MM.1S (cell line): ENCODE data around the gene XCL2.

Experiments used
- EZH2 ChIP-seq: fragments of 300-600 bp; sonication (generic); optimal IDR thresholded peaks from 2 replicates; pipeline ENCODE3; 2017; ENCODE audit warnings: low read depth, mild to moderate bottlenecking, antibody characterized with exemption, low read length, mixed read lengths
- EZH2phosphoT487 ChIP-seq: fragments of 300-600 bp; sonication (generic); IDR thresholded peaks from 2 replicates; pipeline ENCODE4 v1.6.1; 2018; ENCODE audit warnings: antibody characterized with exemption, low read length
- TF ChIP-seq, protein P1 (sequence below): fragments of 300-600 bp; sonication (generic); IDR thresholded peaks from 2 replicates; pipeline ENCODE4 v1.5.1; 2016; ENCODE audit warnings: antibody characterized with exemption, low read length, mixed read lengths

DNA sequence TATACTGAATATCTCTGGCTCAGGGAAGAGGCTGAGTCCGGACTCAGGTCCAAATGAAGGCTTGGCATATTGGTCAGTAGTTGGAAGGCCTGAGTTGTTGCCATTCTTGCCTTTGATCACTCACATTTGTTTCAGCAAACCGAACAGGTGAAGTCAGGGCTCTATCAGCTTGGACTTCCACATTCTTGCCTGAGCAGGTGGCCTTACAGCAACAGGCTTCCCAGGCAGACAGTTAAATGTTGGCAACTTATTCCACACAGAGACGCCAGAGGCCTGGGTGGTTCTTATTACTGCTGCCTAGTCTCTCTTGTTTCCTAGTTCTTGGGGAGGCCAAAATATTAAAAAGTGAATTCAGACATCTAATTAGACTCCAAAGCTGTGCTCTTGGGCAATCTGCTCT is 36.6 kb downstream of the XCL2 start:
- TF ChIP-seq, protein P1, sequence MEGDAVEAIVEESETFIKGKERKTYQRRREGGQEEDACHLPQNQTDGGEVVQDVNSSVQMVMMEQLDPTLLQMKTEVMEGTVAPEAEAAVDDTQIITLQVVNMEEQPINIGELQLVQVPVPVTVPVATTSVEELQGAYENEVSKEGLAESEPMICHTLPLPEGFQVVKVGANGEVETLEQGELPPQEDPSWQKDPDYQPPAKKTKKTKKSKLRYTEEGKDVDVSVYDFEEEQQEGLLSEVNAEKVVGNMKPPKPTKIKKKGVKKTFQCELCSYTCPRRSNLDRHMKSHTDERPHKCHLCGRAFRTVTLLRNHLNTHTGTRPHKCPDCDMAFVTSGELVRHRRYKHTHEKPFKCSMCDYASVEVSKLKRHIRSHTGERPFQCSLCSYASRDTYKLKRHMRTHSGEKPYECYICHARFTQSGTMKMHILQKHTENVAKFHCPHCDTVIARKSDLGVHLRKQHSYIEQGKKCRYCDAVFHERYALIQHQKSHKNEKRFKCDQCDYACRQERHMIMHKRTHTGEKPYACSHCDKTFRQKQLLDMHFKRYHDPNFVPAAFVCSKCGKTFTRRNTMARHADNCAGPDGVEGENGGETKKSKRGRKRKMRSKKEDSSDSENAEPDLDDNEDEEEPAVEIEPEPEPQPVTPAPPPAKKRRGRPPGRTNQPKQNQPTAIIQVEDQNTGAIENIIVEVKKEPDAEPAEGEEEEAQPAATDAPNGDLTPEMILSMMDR, result no peak
- TF ChIP-seq EZH2phosphoT487, result no peak
- no peak for TF ChIP-seq EZH2
